HCT116 (cell line): ENCODE data around the gene PICK1. TPM values are rescaled to one million over a fixed set of nuclear protein-coding genes. Genes with fewer than 3 reads are reported as not detected.

Source experiments
- ATAC-seq: fragments of 200-7000 bp; cut with Tn5 transposase; 2 replicates; pipeline ENCODE4 v1.9.1; 2020; ENCODE audit warnings: mild to moderate bottlenecking, moderate library complexity
- BruUV-seq: library from RNA; stranded (reverse); fragments of 400-500 nt; replicated peaks from 2 replicates; lab custom pipeline; 2021; lab: Mats Ljungman, UMichigan
- CTCF ChIA-PET: fragments of 300-600 bp; sonication (Branson Sonifier 250); formaldehyde crosslinking; loops from one replicate; lab custom pipeline; 2021; ENCODE audit warnings: antibody characterized with exemption; lab: Charles Lee
- POLR2A ChIA-PET: fragments of 300-600, 350-600 bp; sonication (Branson Sonifier 250); formaldehyde crosslinking; loops from one replicate; lab custom pipeline; 2021; ENCODE audit warnings: antibody characterized with exemption; lab: Charles Lee
- RAD21 ChIA-PET, 2 experiments: fragments of 300-600 bp; sonication (Branson Sonifier 250); formaldehyde crosslinking; loops; one replicate each; lab custom pipeline; 2023; ENCODE audit warnings: low total read pairs in 2 of 2; ENCODE audit not compliant: uncharacterized antibody in 2 of 2, unreplicated experiment in 2 of 2, low non-redundant PET in 1 of 2; lab: Charles Lee
- DNase-seq: peaks from one replicate; pipeline ENCODE4 v3.0.0-alpha.2; 2010; ENCODE audit warnings: low read depth, low spot score
- H2AFZ ChIP-seq: fragments of 200-600 bp; shearing (Covaris generic), sonication (generic); 2 replicates; pipeline ENCODE4 v1.6.1; 2017; ENCODE audit warnings: low read depth, mixed run types, mixed read lengths, antibody characterized with exemption, low read length; ENCODE audit not compliant: poor library complexity, severe bottlenecking
- H3K27ac ChIP-seq: 2 replicates; pipeline ENCODE4 v1.5.1; 2012; ENCODE audit warnings: low read depth, low read length
- H3K27me3 ChIP-seq: fragments of 200-600 bp; sonication (generic); 2 replicates; pipeline ENCODE4 v1.6.1; 2016; ENCODE audit warnings: mixed run types, low read length, mixed read lengths; ENCODE audit not compliant: insufficient read depth
- H3K36me3 ChIP-seq, 2 experiments: fragments of 200-500 bp in 1 of 2; fragments of 200-600 bp in 1 of 2; sonication (Bioruptor generic) in 1 of 2; sonication (generic) in 1 of 2; 2 replicates each; pipeline versions ENCODE4 v1.5.1 to v1.6.1; 2014 to 2016; ENCODE audit warnings: low read length in 2 of 2, inconsistent platforms in 1 of 2, mixed read lengths in 1 of 2, mixed run types in 1 of 2; ENCODE audit not compliant: insufficient read depth in 2 of 2, control insufficient read depth in 1 of 2
- H3K4me1 ChIP-seq, 2 experiments: fragments of 200-600 bp in 1 of 2; sonication (generic) in 1 of 2; 2 replicates each; pipeline versions ENCODE4 v1.5.1 to v1.6.1; 2012 to 2017; ENCODE audit warnings: low read length in 2 of 2, inconsistent platforms in 1 of 2, mild to moderate bottlenecking in 1 of 2, mixed read lengths in 1 of 2, mixed run types in 1 of 2, moderate library complexity in 1 of 2; ENCODE audit not compliant: insufficient read depth in 2 of 2, control insufficient read depth in 1 of 2
- H3K4me2 ChIP-seq: fragments of 200-600 bp; sonication (generic); 2 replicates; pipeline ENCODE4 v1.6.1; 2017; ENCODE audit warnings: mixed run types, low read length, mixed read lengths
- H3K4me3 ChIP-seq, 2 experiments: fragments of 200-600 bp in 1 of 2; sonication (generic) in 1 of 2; replicated peaks in 1 of 2; 2 replicates each; pipeline ENCODE4 v1.5.1; 2011 to 2016; ENCODE audit warnings: low read length in 2 of 2, control low read depth in 1 of 2, low read depth in 1 of 2, mild to moderate bottlenecking in 1 of 2, mixed read lengths in 1 of 2, mixed run types in 1 of 2
- H3K79me2 ChIP-seq: fragments of 200-600 bp; sonication (generic); 2 replicates; pipeline ENCODE4 v1.6.1; 2017; ENCODE audit warnings: mild to moderate bottlenecking, mixed run types, low read length, moderate library complexity, mixed read lengths; ENCODE audit not compliant: insufficient read depth
- H3K9ac ChIP-seq: fragments of 200-600 bp; sonication (generic); 2 replicates; pipeline ENCODE4 v1.6.1; 2016; ENCODE audit warnings: low read length, mixed read lengths
- H3K9me2 ChIP-seq: fragments of 200-600 bp; sonication (generic), shearing (Covaris generic); 2 replicates; pipeline ENCODE4 v1.6.1; 2017; ENCODE audit warnings: mixed run types, mild to moderate bottlenecking, moderate library complexity; ENCODE audit not compliant: insufficient read depth
- H3K9me3 ChIP-seq, 2 experiments: fragments of 200-500 bp in 1 of 2; fragments of 200-600 bp in 1 of 2; sonication (Bioruptor generic) in 1 of 2; sonication (generic) in 1 of 2; 2 replicates each; pipeline ENCODE4 v1.6.1; 2014 to 2017; ENCODE audit warnings: low read length in 2 of 2, mixed read lengths in 2 of 2, inconsistent platforms in 1 of 2, low read depth in 1 of 2, mild to moderate bottlenecking in 1 of 2, mixed run types in 1 of 2, moderate library complexity in 1 of 2; ENCODE audit not compliant: control insufficient read depth in 1 of 2, insufficient read depth in 1 of 2
- H4K20me1 ChIP-seq: fragments of 200-600 bp; sonication (generic), shearing (Covaris generic); 2 replicates; pipeline ENCODE4 v1.6.1; 2017; ENCODE audit warnings: mixed run types, mild to moderate bottlenecking, moderate library complexity; ENCODE audit not compliant: insufficient read depth
- CEBPB ChIP-seq: IDR thresholded peaks from 2 replicates; pipeline ENCODE4 v1.6.1; 2012; ENCODE audit warnings: low read depth
- EZH2 ChIP-seq: fragments of 200-600 bp; sonication (generic); IDR thresholded peaks from 2 replicates; pipeline ENCODE4 v1.6.1; 2017; ENCODE audit warnings: antibody characterized with exemption, mixed run types
- JUND ChIP-seq: IDR thresholded peaks from 2 replicates; pipeline ENCODE4 v1.6.1; 2012
- POLR2A ChIP-seq: IDR thresholded peaks from 2 replicates; pipeline ENCODE4 v1.7.0; 2011; ENCODE audit warnings: borderline replicate concordance; ENCODE audit not compliant: insufficient read depth, insufficient read length; ENCODE audit errors: extremely low read depth
- RAD21 ChIP-seq: IDR thresholded peaks from 2 replicates; pipeline ENCODE4 v1.6.1; 2012; ENCODE audit warnings: low read depth, mild to moderate bottlenecking
- SP1 ChIP-seq: IDR thresholded peaks from 2 replicates; pipeline ENCODE4 v1.6.1; 2012; ENCODE audit warnings: low read depth
- SRF ChIP-seq: IDR thresholded peaks from 2 replicates; pipeline ENCODE4 v1.6.1; 2012; ENCODE audit warnings: low read depth
- YY1 ChIP-seq: IDR thresholded peaks from 2 replicates; pipeline ENCODE4 v1.6.1; 2011; ENCODE audit warnings: low read length, low read depth, moderate library complexity, mild to moderate bottlenecking; ENCODE audit not compliant: insufficient replicate concordance; ENCODE audit errors: extremely low read depth
- intact Hi-C: fragments of 100-400 bp; cut with micrococcal nuclease; formaldehyde crosslinking; loops from 2 replicates; pipeline ENCODE4 v1.10.0; 2022
- total RNA-seq: library from RNA; stranded (reverse); gene quantifications from one replicate; pipeline ENCODE4 v1.2.1, GENCODE V29; 2021; ENCODE audit not compliant: unreplicated experiment
- TF ChIP-seq, protein P1 (sequence below): IDR thresholded peaks from 2 replicates; pipeline ENCODE4 v1.6.1; 2011; ENCODE audit warnings: mild to moderate bottlenecking, low read length, moderate library complexity; ENCODE audit not compliant: insufficient replicate concordance; ENCODE audit errors: extremely low read depth
- TF ChIP-seq, protein P2 (sequence below), 3 experiments: fragments of 200-600 bp in 1 of 3; sonication (generic) in 1 of 3; IDR thresholded peaks in 2 of 3; conservative IDR thresholded peaks in 1 of 3; 2 replicates each; pipeline ENCODE4 v1.5.1; 2012 to 2017; ENCODE audit warnings: low read depth in 2 of 3, low read length in 2 of 3, antibody characterized with exemption in 1 of 3, borderline replicate concordance in 1 of 3, control low read depth in 1 of 3, mild to moderate bottlenecking in 1 of 3, mixed read lengths in 1 of 3, mixed run types in 1 of 3, moderate library complexity in 1 of 3; ENCODE audit not compliant: insufficient read depth in 1 of 3

PICK1 gene
- total RNA-seq, 1 experiment from 2014 or later: 40.0 TPM

- POLR2A ChIA-PET: interaction anchor here (0.9 to 1.5 kb wide), 2 partner anchors 52 to 377 kb away, joined by 3 to 5 read pairs; no protein-coding TSS in a partner anchor
These were observed 46.4 kb downstream of the PICK1 start for GRCh38 chr22:38103641-38104040.

GRCh38 chr22:38104084-38104483 lies 46.9 kb downstream of the PICK1 start:
- no peak overlapping the region for H3K4me3 ChIP-seq
- H3K9ac ChIP-seq: no peak overlapping the region
- no peak overlapping the region for H3K27ac ChIP-seq
- H3K27me3 ChIP-seq: no peaks in the 10 kb centered on the region
- H3K4me1 ChIP-seq: peaks cover 3 to 13% of the 10 kb centered on the region in 2 experiments; a peak in 3 of 4 replicates
- H3K9me3 ChIP-seq: no peaks in the 10 kb centered on the region
- no peak overlapping the region for H3K4me2 ChIP-seq
- H3K36me3 ChIP-seq: no peaks in the 10 kb centered on the region
- intact Hi-C loops: loop anchor here (5.0 kb wide), 1 partner anchor 52 kb away; no protein-coding TSS in a partner anchor
- DNase-seq: peak; percentile 8
- CTCF ChIA-PET: interaction anchor here (0.6 to 6.8 kb wide), 3 partner anchors 10 to 108 kb away, joined by 3 to 37 read pairs (median 6); no protein-coding TSS in a partner anchor
- peak; percentile 75 for ATAC-seq
- no TSS peak for BruUV-seq
- POLR2A ChIA-PET: interaction anchor here (0.9 to 1.5 kb wide), 2 partner anchors 52 to 376 kb away, joined by 3 to 5 read pairs; no protein-coding TSS in a partner anchor
- no peak overlapping the region for H2AFZ ChIP-seq
- no peaks in the 10 kb centered on the region for H4K20me1 ChIP-seq
- no peaks in the 10 kb centered on the region for H3K79me2 ChIP-seq
- TF ChIP-seq SP1 (no peak), EZH2 (no peak), RAD21 (peak; percentile 43)
- TF ChIP-seq, protein P1, sequence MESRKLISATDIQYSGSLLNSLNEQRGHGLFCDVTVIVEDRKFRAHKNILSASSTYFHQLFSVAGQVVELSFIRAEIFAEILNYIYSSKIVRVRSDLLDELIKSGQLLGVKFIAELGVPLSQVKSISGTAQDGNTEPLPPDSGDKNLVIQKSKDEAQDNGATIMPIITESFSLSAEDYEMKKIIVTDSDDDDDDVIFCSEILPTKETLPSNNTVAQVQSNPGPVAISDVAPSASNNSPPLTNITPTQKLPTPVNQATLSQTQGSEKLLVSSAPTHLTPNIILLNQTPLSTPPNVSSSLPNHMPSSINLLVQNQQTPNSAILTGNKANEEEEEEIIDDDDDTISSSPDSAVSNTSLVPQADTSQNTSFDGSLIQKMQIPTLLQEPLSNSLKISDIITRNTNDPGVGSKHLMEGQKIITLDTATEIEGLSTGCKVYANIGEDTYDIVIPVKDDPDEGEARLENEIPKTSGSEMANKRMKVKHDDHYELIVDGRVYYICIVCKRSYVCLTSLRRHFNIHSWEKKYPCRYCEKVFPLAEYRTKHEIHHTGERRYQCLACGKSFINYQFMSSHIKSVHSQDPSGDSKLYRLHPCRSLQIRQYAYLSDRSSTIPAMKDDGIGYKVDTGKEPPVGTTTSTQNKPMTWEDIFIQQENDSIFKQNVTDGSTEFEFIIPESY: no peak
- TF ChIP-seq, protein P2, sequence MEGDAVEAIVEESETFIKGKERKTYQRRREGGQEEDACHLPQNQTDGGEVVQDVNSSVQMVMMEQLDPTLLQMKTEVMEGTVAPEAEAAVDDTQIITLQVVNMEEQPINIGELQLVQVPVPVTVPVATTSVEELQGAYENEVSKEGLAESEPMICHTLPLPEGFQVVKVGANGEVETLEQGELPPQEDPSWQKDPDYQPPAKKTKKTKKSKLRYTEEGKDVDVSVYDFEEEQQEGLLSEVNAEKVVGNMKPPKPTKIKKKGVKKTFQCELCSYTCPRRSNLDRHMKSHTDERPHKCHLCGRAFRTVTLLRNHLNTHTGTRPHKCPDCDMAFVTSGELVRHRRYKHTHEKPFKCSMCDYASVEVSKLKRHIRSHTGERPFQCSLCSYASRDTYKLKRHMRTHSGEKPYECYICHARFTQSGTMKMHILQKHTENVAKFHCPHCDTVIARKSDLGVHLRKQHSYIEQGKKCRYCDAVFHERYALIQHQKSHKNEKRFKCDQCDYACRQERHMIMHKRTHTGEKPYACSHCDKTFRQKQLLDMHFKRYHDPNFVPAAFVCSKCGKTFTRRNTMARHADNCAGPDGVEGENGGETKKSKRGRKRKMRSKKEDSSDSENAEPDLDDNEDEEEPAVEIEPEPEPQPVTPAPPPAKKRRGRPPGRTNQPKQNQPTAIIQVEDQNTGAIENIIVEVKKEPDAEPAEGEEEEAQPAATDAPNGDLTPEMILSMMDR (IDR thresholded peaks at IDR 0.05 in 2 of 3, conservative IDR thresholded peaks at IDR 0.05 in 1 of 3; ENCODE audit: borderline replicate concordance in 1 of 3, insufficient read depth in 1 of 3, low read depth in 2 of 3, low read length in 2 of 3): peak; percentile 42 to 66 (median 64); a peak in 5 of 6 replicates
- no peaks in the 10 kb centered on the region for H3K9me2 ChIP-seq
- RAD21 ChIA-PET: interaction anchor here (1.2 to 1.5 kb wide), 2 partner anchors 52 kb away, joined by 4 to 6 read pairs; no protein-coding TSS in a partner anchor

More at GRCh38 chr22:38103641-38104040, 46.4 kb downstream of the PICK1 start:
- Histone ChIP-seq H3K79me2 (no peaks in the 10 kb centered on the region), H3K9me3 (no peaks in the 10 kb centered on the region), H2AFZ (no peak overlapping the region), H3K4me1 (peaks cover 3 to 13% of the 10 kb centered on the region in 2 experiments; a peak in 3 of 4 replicates), H3K4me2 (no peak overlapping the region), H3K4me3 (no peak overlapping the region), H4K20me1 (no peaks in the 10 kb centered on the region), H3K27me3 (no peaks in the 10 kb centered on the region), H3K9ac (no peak overlapping the region), H3K36me3 (no peaks in the 10 kb centered on the region), H3K9me2 (no peaks in the 10 kb centered on the region), H3K27ac (no peak overlapping the region)
- no TSS peak for BruUV-seq
- ATAC-seq (no peak), DNase-seq (no peak)
- TF ChIP-seq POLR2A (no peak), SRF (no peak), CEBPB (no peak), YY1 (no peak), JUND (no peak)
- TF ChIP-seq, protein P1: no peak
- ChIA-PET CTCF (interaction anchor here (0.6 to 6.8 kb wide), 3 partner anchors 11 to 108 kb away, joined by 3 to 37 read pairs (median 6); no protein-coding TSS in a partner anchor), RAD21 (interaction anchor here (1.2 to 1.5 kb wide), 2 partner anchors 51 to 52 kb away, joined by 4 to 6 read pairs; no protein-coding TSS in a partner anchor)
- intact Hi-C loops: loop anchor here (5.0 kb wide), 1 partner anchor 51 kb away; no protein-coding TSS in a partner anchor
